ENCODE results near the gene EXD3. TPM values are rescaled to one million over a fixed set of nuclear protein-coding genes. Genes with fewer than 3 reads are reported as not detected.
A peak's percentile ranks its signal among the peaks of the same experiment; 100 is the strongest.

EXD3 gene
- total RNA-seq, 4 donors from 2014 or later: 2.8 to 16.8 (median 9.1) TPM

GRCh38 chr9:137353223-137354152, 69.5 kb downstream of the EXD3 start:
- Histone ChIP-seq H3K27me3 (no peaks in the 10 kb centered on the region), H3K9me3 (peaks cover 0 to 29% (median 22%) of the 10 kb centered on the region in 3 donors), H3K27ac (peak overlapping the region in 2 of 4 donors; percentile 55), H3K36me3 (peaks cover 0 to 10% (median 0%) of the 10 kb centered on the region in 3 donors), H3K4me3 (no peak overlapping the region), H3K4me1 (peaks cover 0 to 12% (median 0%) of the 10 kb centered on the region in 3 donors)
- DNase-seq: no peak
- intact Hi-C loops (cut with DNase I): no loop called here
- 94 to 95% methylated on average over 7 to 10 of the region's 43 CpGs for WGBS, 2 donors
- no peak for TF ChIP-seq POLR2A (IDR thresholded peaks at IDR 0.05)
- no peak for TF ChIP-seq CTCF (IDR thresholded peaks at IDR 0.05)

DNA sequence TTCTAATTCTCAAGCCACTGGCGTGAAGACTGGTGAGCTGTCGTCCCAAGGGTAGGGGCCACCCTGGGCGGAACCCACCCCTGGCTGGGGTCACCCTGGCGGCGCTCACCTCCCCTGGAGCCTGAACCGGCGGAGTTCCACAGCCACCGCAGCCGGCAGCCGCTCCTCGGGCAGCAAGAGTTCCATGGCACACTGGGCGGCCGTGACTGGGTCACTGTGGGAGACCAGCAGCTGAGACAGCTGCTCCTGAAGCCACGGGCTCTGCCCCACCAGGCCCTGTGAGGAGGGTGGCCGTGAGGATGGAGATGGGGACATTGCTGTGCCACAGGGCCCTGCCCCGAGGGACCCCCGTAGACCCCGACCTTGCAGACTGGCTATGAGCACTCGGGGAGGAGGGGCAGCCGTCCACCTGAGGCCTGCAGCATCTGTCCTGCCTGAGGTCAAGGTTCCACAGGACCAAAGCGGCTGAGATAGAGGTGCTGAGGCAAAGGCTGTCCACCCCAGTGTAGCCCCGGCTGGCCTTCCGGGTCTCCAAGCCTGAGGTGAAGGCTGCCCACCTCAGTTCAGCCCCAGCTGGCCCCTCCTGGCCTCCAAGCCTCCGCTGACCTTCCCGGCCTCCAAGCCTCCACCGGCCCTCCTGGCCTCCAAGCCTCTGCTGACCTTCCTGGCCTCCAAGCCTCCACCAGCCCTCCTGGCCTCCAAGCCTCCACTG, 70.3 kb downstream of the EXD3 start:
- TF ChIP-seq CTCF (IDR thresholded peaks at IDR 0.05) (no peak), POLR2A (IDR thresholded peaks at IDR 0.05) (no peak)
- Histone ChIP-seq H3K4me3 (no peak overlapping the region), H3K9me3 (peaks cover 0 to 21% (median 15%) of the 10 kb centered on the region in 3 donors), H3K27me3 (no peaks in the 10 kb centered on the region), H3K4me1 (peaks cover 0 to 12% (median 0%) of the 10 kb centered on the region in 3 donors), H3K27ac (no peak overlapping the region), H3K36me3 (peaks cover 0 to 16% (median 0%) of the 10 kb centered on the region in 3 donors)
- WGBS, 2 donors: 82 to 100% methylated on average over 2 to 4 of the region's 26 CpGs
- no peak for DNase-seq
- intact Hi-C loops (cut with DNase I): no loop called here

GRCh38 chr9:137351781-137352501, 71.0 kb downstream of the EXD3 start:
- no peak overlapping the region for H3K27ac ChIP-seq
- peaks cover 0 to 16% (median 8%) of the 10 kb centered on the region in 3 donors for H3K9me3 ChIP-seq
- H3K4me3 ChIP-seq: no peak overlapping the region
- DNase-seq: no peak
- TF ChIP-seq CTCF (IDR thresholded peaks at IDR 0.05) (no peak), POLR2A (IDR thresholded peaks at IDR 0.05) (no peak)
- intact Hi-C loops (cut with DNase I): no loop called here
- no peaks in the 10 kb centered on the region for H3K27me3 ChIP-seq
- WGBS, 2 donors: 77 to 80% methylated on average over 8 to 16 of the region's 23 CpGs
- peaks cover 0 to 23% (median 0%) of the 10 kb centered on the region in 3 donors for H3K36me3 ChIP-seq
- H3K4me1 ChIP-seq: peaks cover 0 to 12% (median 0%) of the 10 kb centered on the region in 3 donors

GRCh38 chr9:137350696-137351584, 72.0 kb downstream of the EXD3 start:
- TF ChIP-seq POLR2A (IDR thresholded peaks at IDR 0.05) (no peak), CTCF (IDR thresholded peaks at IDR 0.05) (no peak)
- DNase-seq: no peak
- H3K4me1 ChIP-seq: peaks cover 0 to 12% (median 0%) of the 10 kb centered on the region in 3 donors
- H3K27me3 ChIP-seq: no peaks in the 10 kb centered on the region
- H3K27ac ChIP-seq: no peak overlapping the region
- H3K9me3 ChIP-seq: peaks cover 0 to 13% (median 2%) of the 10 kb centered on the region in 3 donors
- intact Hi-C loops (cut with DNase I): no loop called here
- H3K4me3 ChIP-seq: no peak overlapping the region
- H3K36me3 ChIP-seq: peaks cover 0 to 29% (median 0%) of the 10 kb centered on the region in 3 donors
- WGBS, 2 donors: 85 to 90% methylated on average over 3 to 4 of the region's 30 CpGs
